Upper lobe of left lung (tissue), 4 donors: ENCODE measurements around the gene ZNF318.

Source experiments
- POLR2A ChIP-seq, 4 donors: fragments of 450-650 bp; IDR thresholded peaks; one replicate each; pipeline ENCODE4 v1.5.1; 2016 to 2017; ENCODE audit warnings: antibody characterized with exemption in 4 of 4, mild to moderate bottlenecking in 2 of 4
- TF ChIP-seq, protein P1 (sequence below), 6 experiments: fragments of 450-650 bp in 4 of 6; fragments of 200-600 bp in 2 of 6; sonication (generic) in 2 of 6; IDR thresholded peaks; one replicate each; pipeline ENCODE4 v1.5.1; 2016 to 2019; ENCODE audit warnings: antibody characterized with exemption in 6 of 6

DNA sequence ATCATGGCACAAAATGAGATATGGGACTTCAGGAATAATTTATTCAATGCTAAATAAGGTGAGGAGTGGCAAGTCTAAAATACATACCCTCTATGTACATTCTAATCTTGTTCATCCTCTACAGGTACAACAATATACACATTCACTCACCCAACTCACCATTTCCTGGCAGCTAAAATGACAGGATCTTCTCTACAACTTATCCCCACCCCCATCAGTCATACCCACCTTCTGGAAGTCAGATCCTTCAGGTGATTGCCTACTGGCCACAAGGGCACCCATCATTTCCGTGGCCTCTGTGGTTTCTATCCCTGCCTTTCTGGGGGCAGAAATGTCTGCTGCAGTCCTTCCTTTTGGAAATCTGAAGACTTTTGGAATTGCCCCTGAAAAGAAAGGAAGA lies 38.0 kb downstream of the ZNF318 start:
- TF ChIP-seq, protein P1, sequence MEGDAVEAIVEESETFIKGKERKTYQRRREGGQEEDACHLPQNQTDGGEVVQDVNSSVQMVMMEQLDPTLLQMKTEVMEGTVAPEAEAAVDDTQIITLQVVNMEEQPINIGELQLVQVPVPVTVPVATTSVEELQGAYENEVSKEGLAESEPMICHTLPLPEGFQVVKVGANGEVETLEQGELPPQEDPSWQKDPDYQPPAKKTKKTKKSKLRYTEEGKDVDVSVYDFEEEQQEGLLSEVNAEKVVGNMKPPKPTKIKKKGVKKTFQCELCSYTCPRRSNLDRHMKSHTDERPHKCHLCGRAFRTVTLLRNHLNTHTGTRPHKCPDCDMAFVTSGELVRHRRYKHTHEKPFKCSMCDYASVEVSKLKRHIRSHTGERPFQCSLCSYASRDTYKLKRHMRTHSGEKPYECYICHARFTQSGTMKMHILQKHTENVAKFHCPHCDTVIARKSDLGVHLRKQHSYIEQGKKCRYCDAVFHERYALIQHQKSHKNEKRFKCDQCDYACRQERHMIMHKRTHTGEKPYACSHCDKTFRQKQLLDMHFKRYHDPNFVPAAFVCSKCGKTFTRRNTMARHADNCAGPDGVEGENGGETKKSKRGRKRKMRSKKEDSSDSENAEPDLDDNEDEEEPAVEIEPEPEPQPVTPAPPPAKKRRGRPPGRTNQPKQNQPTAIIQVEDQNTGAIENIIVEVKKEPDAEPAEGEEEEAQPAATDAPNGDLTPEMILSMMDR (IDR thresholded peaks at IDR 0.05) = no peak
- no peak for TF ChIP-seq POLR2A (IDR thresholded peaks at IDR 0.05)
